GM10847 (cell line): Measurements from ENCODE around the gene CLEC11A.
A peak's percentile ranks its signal among the peaks of the same experiment; 100 is the strongest.

Experiments used
- POLR2A ChIP-seq: IDR thresholded peaks from 2 replicates; pipeline ENCODE4 v1.6.1; 2011; ENCODE audit not compliant: insufficient read length; ENCODE audit errors: extremely low read depth

The CLEC11A gene

GRCh38 chr19:50717026-50717723, 6.0 kb upstream of the CLEC11A start:
- no peak for TF ChIP-seq POLR2A

GRCh38 chr19:50717891-50718254, 5.3 kb upstream of the CLEC11A start:
- TF ChIP-seq POLR2A, result no peak

- no peak for TF ChIP-seq POLR2A
Observed at GRCh38 chr19:50718255-50719118, 4.7 kb upstream of the CLEC11A start.

GRCh38 chr19:50719119-50719435, 4.1 kb upstream of the CLEC11A start:
- no peak for TF ChIP-seq POLR2A

GRCh38 chr19:50719566-50719965, 3.6 kb upstream of the CLEC11A start, which contains the start of gene SHANK1:
Gene SHANK1, minus strand, starts transcription at chr19:50719802. Its CDS starts 2,883 bp downstream, at chr19:50716919.
- no peak for TF ChIP-seq POLR2A

GRCh38 chr19:50720181-50720920, 2.8 kb upstream of the CLEC11A start:
- no peak for TF ChIP-seq POLR2A

- TF ChIP-seq POLR2A, result no peak
Observed at GRCh38 chr19:50720921-50721381, 2.2 kb upstream of the CLEC11A start.

- no peak for TF ChIP-seq POLR2A
Observed at GRCh38 chr19:50721441-50722137, 1.6 kb upstream of the CLEC11A start.

- no peak for TF ChIP-seq POLR2A
Observed at GRCh38 chr19:50722201-50723013, 757 bp upstream of the CLEC11A start.

GRCh38 chr19:50723735-50724521, 764 bp downstream of the CLEC11A start:
- no peak for TF ChIP-seq POLR2A

- peak; percentile 54 for TF ChIP-seq POLR2A
Observed at GRCh38 chr19:50724522-50725217, 1.5 kb downstream of the CLEC11A start.

- TF ChIP-seq POLR2A, result no peak
Observed at GRCh38 chr19:50725218-50725910, 2.2 kb downstream of the CLEC11A start.
